ENCODE data around the gene ARHGEF28. TPM values are rescaled to one million over a fixed set of nuclear protein-coding genes. Genes with fewer than 3 reads are reported as not detected.

ARHGEF28 gene
- total and polyA plus RNA-seq, 2 of the 4 experiments (the other 2 are of a cell fraction) = 3.6 to 16.0 TPM

DNA sequence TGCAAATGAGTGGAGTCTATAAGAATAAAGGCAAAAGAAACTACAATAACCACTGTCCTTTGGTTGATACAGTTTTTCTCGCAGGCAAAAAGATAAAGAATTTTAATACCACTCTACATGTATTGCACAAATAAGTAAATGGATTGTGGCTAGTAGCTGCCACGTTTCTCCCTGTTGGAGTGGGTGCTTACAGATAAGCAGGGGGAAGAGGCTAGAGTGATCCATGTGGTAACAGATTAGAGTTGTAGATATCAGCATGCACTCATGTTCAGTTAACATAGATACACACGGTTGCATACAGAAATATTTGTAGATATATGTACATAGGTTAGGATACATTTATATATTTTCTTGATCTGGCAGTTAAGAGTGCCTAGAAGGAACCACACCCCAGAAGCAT is 179.5 kb downstream of the ARHGEF28 start:
- no peak overlapping the region for H3K9ac ChIP-seq (ENCODE audit: low read depth, low read length)
- no peak overlapping the region for H2BK120ac ChIP-seq (ENCODE audit: low read depth, low read length)
- BruUV-seq (replicated peaks) = no TSS peak
- H4K5ac ChIP-seq (ENCODE audit: low read depth, low read length) = no peak overlapping the region
- no peaks in the 10 kb centered on the region; the same call in 1 of the 2 replicates for H3K4me1 ChIP-seq (ENCODE audit: control insufficient read depth, insufficient read depth, low read length)
- H2BK5ac ChIP-seq (ENCODE audit: low read depth, low read length, poor library complexity, severe bottlenecking) = no peak overlapping the region
- dilution Hi-C loops (cut with HindIII; ENCODE audit: low sequenced_read_pairs, unreplicated experiment) (no loop called here), in situ Hi-C loops (cut with MboI; ENCODE audit: low sequenced_read_pairs) (no loop called here), intact Hi-C loops (cut with micrococcal nuclease) (no loop called here)
- H2BK15ac ChIP-seq (ENCODE audit: low read depth, low read length) = no peak overlapping the region
- no peak overlapping the region for H3K18ac ChIP-seq (ENCODE audit: low read depth, low read length)
- H2AFZ ChIP-seq (replicated peaks; ENCODE audit: low read length, poor library complexity) = no peak overlapping the region
- no peak overlapping the region for H4K91ac ChIP-seq (ENCODE audit: insufficient read depth, low read depth, low read length)
- no peak overlapping the region for H4K8ac ChIP-seq (ENCODE audit: low read depth in 2 of 2, low read length in 2 of 2)
- H3K9me1 ChIP-seq (ENCODE audit: insufficient read depth, low read length) = peaks cover 4% of the 10 kb centered on the region; the same call in 1 of the 2 replicates
- no peak overlapping the region for H3K4me2 ChIP-seq (ENCODE audit: low read depth, low read length)
- H3K4me3 ChIP-seq (ENCODE audit: insufficient read depth, low read depth, low read length) = no peak overlapping the region
- H4K20me1 ChIP-seq (ENCODE audit: insufficient read depth, low read length) = no peaks in the 10 kb centered on the region
- no peak for ATAC-seq (ENCODE audit: low read depth)
- H3K36me3 ChIP-seq (ENCODE audit: control insufficient read depth, insufficient read depth, low read length) = no peaks in the 10 kb centered on the region
- no peak overlapping the region for H3K56ac ChIP-seq (ENCODE audit: extremely low read depth, insufficient read depth, low read length)
- H3K14ac ChIP-seq (replicated peaks; ENCODE audit: low read depth, low read length) = no peak overlapping the region
- no peaks in the 10 kb centered on the region; a peak in 2 of 4 replicates for H3K79me1 ChIP-seq (ENCODE audit: low read depth in 1 of 2, low read length in 2 of 2)
- ChIA-PET POLR2A (ENCODE audit: unreplicated experiment) (no interaction called here), CTCF (no interaction called here)
- TF ChIP-seq RFX5 (IDR thresholded peaks at IDR 0.05; ENCODE audit: low read depth, low read length) (no peak), RAD21 (IDR thresholded peaks at IDR 0.05; ENCODE audit: low read length) (no peak), MAFK (IDR thresholded peaks at IDR 0.05; ENCODE audit: low read depth, low read length) (no peak), POLR2A (IDR thresholded peaks at IDR 0.05; ENCODE audit: low read depth, low read length) (no peak), SMC3 (IDR thresholded peaks at IDR 0.05; ENCODE audit: low read depth, low read length) (no peak), CHD1 (IDR thresholded peaks at IDR 0.05; ENCODE audit: low read depth, low read length) (no peak)
- DNase-seq = no peak
- H3K27ac ChIP-seq (ENCODE audit: insufficient read depth, low read length) = no peak overlapping the region
- no peaks in the 10 kb centered on the region for H3K27me3 ChIP-seq (ENCODE audit: control insufficient read depth, insufficient read depth, low read length)
- H3K4ac ChIP-seq (ENCODE audit: low read depth, low read length) = no peak overlapping the region
- WGBS, 2 experiments (ENCODE audit: extremely low coverage in 2 of 2, insufficient read length in 1 of 2) = no CpG with 5 or more reads among the region's 3 CpGs
- H3K9me3 ChIP-seq (ENCODE audit: control insufficient read depth, insufficient read depth, low read length) = no peaks in the 10 kb centered on the region
- no peak overlapping the region for H3K23ac ChIP-seq (ENCODE audit: low read depth, low read length)
- no peak overlapping the region for H2AK5ac ChIP-seq (ENCODE audit: low read depth, low read length)
- H2BK20ac ChIP-seq (ENCODE audit: low read depth, low read length) = no peak overlapping the region
- no peak overlapping the region for H2AK9ac ChIP-seq (replicated peaks; ENCODE audit: low read depth, low read length, poor library complexity)
